NB4 (cell line): Measurements from ENCODE around the gene TCP11L1.

Source experiments
- CTCF ChIP-seq: IDR thresholded peaks from one replicate; pipeline ENCODE4 v1.5.1; 2012; ENCODE audit warnings: low read depth, low read length
- POLR2A ChIP-seq: IDR thresholded peaks from 2 replicates; pipeline ENCODE4 v1.6.1; 2011; ENCODE audit warnings: mild to moderate bottlenecking; ENCODE audit not compliant: insufficient read length; ENCODE audit errors: extremely low read depth

GRCh38 chr11:33005175-33005574, 34.2 kb upstream of the TCP11L1 start:
- TF ChIP-seq CTCF, result no peak
- TF ChIP-seq POLR2A, result no peak
